Measurements from ENCODE around the gene KCNJ9.
A peak's percentile ranks its signal among the peaks of the same experiment; 100 is the strongest.
"Not testable (repeated sequence)": the region's sequence is repeated elsewhere in the genome, so short reads cannot be mapped to it uniquely, and the experiment has no call there.

Gene KCNJ9

GRCh38 chr1:160081261-160081936 lies at the start of gene KCNJ9:
TSS of gene KCNJ9 (plus strand) at chr1:160081538. CDS start at chr1:160084031, 2,493 bp downstream.
- no peaks in the 10 kb centered on the region for H3K36me3 Mint-ChIP-seq
- no peak for DNase-seq (ENCODE audit: low spot score in 2 of 2)
- ATAC-seq (ENCODE audit: low read depth), result no peak
- H3K4me1 Mint-ChIP-seq, result peaks cover 13% of the 10 kb centered on the region
- no peak within 1 kb of the TSS for H3K4me3 Mint-ChIP-seq
- no peak within 1 kb of the TSS for H3K27ac Mint-ChIP-seq
- H3K9me3 Mint-ChIP-seq, result no peaks in the 10 kb centered on the region
- H3K27me3 Mint-ChIP-seq, result peaks cover 29% of the 10 kb centered on the region

GRCh38 chr1:160032165-160032820 lies 49.0 kb upstream of the KCNJ9 start:
- ATAC-seq (ENCODE audit: low read depth) (peak; percentile 10), DNase-seq (ENCODE audit: low spot score in 2 of 2) (no peak)
- Mint-ChIP-seq H3K27me3 (no peaks in the 10 kb centered on the region), H3K4me1 (peaks cover 23% of the 10 kb centered on the region), H3K36me3 (peaks cover 2% of the 10 kb centered on the region), H3K4me3 (peak overlapping the region; percentile 98), H3K27ac (peak overlapping the region; percentile 65), H3K9me3 (no peaks in the 10 kb centered on the region)

- Mint-ChIP-seq H3K4me1 (no peaks in the 10 kb centered on the region), H3K27me3 (peaks cover 7% of the 10 kb centered on the region), H3K27ac (no peak overlapping the region), H3K36me3 (peaks cover 2% of the 10 kb centered on the region), H3K4me3 (no peak overlapping the region), H3K9me3 (no peaks in the 10 kb centered on the region)
- ATAC-seq (ENCODE audit: low read depth) (no peak), DNase-seq (ENCODE audit: low spot score in 2 of 2) (no peak)
These were observed 40.9 kb upstream of the KCNJ9 start for GRCh38 chr1:160040476-160040875.

GRCh38 chr1:160043543-160043942 lies 37.8 kb upstream of the KCNJ9 start:
- no peak for DNase-seq (ENCODE audit: low spot score in 2 of 2)
- Mint-ChIP-seq H3K27me3 (peaks cover 10% of the 10 kb centered on the region), H3K4me1 (peaks cover 12% of the 10 kb centered on the region), H3K27ac (no peak overlapping the region), H3K36me3 (no peaks in the 10 kb centered on the region), H3K9me3 (no peaks in the 10 kb centered on the region), H3K4me3 (no peak overlapping the region)
- ATAC-seq (ENCODE audit: low read depth), result no peak

- Mint-ChIP-seq H3K4me1 (peaks cover 12% of the 10 kb centered on the region), H3K4me3 (no peak overlapping the region), H3K27me3 (peaks cover 13% of the 10 kb centered on the region), H3K27ac (no peak overlapping the region), H3K36me3 (no peaks in the 10 kb centered on the region), H3K9me3 (no peaks in the 10 kb centered on the region)
- DNase-seq (ENCODE audit: low spot score in 2 of 2), result no peak
- no peak for ATAC-seq (ENCODE audit: low read depth)
These were observed 35.7 kb upstream of the KCNJ9 start for GRCh38 chr1:160045653-160046052.

- Mint-ChIP-seq H3K27ac (no peak overlapping the region), H3K27me3 (peaks cover 11% of the 10 kb centered on the region), H3K36me3 (no peaks in the 10 kb centered on the region), H3K4me3 (peak overlapping the region; percentile 82), H3K9me3 (no peaks in the 10 kb centered on the region), H3K4me1 (peaks cover 12% of the 10 kb centered on the region)
- DNase-seq (ENCODE audit: low spot score in 2 of 2) (peak; percentile 30 to 54), ATAC-seq (ENCODE audit: low read depth) (peak; percentile 85)
These were observed 34.7 kb upstream of the KCNJ9 start for GRCh38 chr1:160046494-160047110.

- Mint-ChIP-seq H3K27me3 (peaks cover 16% of the 10 kb centered on the region), H3K4me3 (peak overlapping the region; percentile 82), H3K36me3 (no peaks in the 10 kb centered on the region), H3K4me1 (peaks cover 12% of the 10 kb centered on the region), H3K9me3 (no peaks in the 10 kb centered on the region), H3K27ac (no peak overlapping the region)
- no peak for DNase-seq (ENCODE audit: low spot score in 2 of 2)
- peak; percentile 80 for ATAC-seq (ENCODE audit: low read depth)
These were observed 34.0 kb upstream of the KCNJ9 start for GRCh38 chr1:160047111-160047991.

- Mint-ChIP-seq H3K9me3 (no peaks in the 10 kb centered on the region), H3K27ac (no peak overlapping the region), H3K4me3 (no peak overlapping the region), H3K27me3 (peaks cover 17% of the 10 kb centered on the region), H3K36me3 (no peaks in the 10 kb centered on the region), H3K4me1 (peaks cover 12% of the 10 kb centered on the region)
- ATAC-seq (ENCODE audit: low read depth) (no peak), DNase-seq (ENCODE audit: low spot score in 2 of 2) (no peak)
These were observed 33.0 kb upstream of the KCNJ9 start for GRCh38 chr1:160048335-160048734.

- DNase-seq (ENCODE audit: low spot score in 2 of 2) (no peak), ATAC-seq (ENCODE audit: low read depth) (no peak)
- Mint-ChIP-seq H3K4me1 (peaks cover 12% of the 10 kb centered on the region), H3K27ac (no peak overlapping the region), H3K4me3 (no peak overlapping the region), H3K9me3 (no peaks in the 10 kb centered on the region), H3K27me3 (peaks cover 18% of the 10 kb centered on the region), H3K36me3 (no peaks in the 10 kb centered on the region)
These were observed 32.2 kb upstream of the KCNJ9 start for GRCh38 chr1:160049101-160049500.

- H3K27me3 Mint-ChIP-seq, result peaks cover 21% of the 10 kb centered on the region
- not testable (repeated sequence) for ATAC-seq (ENCODE audit: low read depth); H3K9me3 Mint-ChIP-seq; H3K36me3 Mint-ChIP-seq; H3K4me3 Mint-ChIP-seq; DNase-seq (ENCODE audit: low spot score in 2 of 2); H3K27ac Mint-ChIP-seq
- peaks cover 12% of the 10 kb centered on the region for H3K4me1 Mint-ChIP-seq
These were observed 31.2 kb upstream of the KCNJ9 start for GRCh38 chr1:160050182-160050581.

GRCh38 chr1:160050619-160051018 lies 30.7 kb upstream of the KCNJ9 start:
- H3K36me3 Mint-ChIP-seq, result no peaks in the 10 kb centered on the region
- no peak overlapping the region for H3K27ac Mint-ChIP-seq
- peaks cover 20% of the 10 kb centered on the region for H3K27me3 Mint-ChIP-seq
- no peaks in the 10 kb centered on the region for H3K9me3 Mint-ChIP-seq
- no peak for ATAC-seq (ENCODE audit: low read depth)
- no peak overlapping the region for H3K4me3 Mint-ChIP-seq
- peaks cover 12% of the 10 kb centered on the region for H3K4me1 Mint-ChIP-seq
- DNase-seq (ENCODE audit: low spot score in 2 of 2), result no peak

GRCh38 chr1:160052936-160053335 lies 28.4 kb upstream of the KCNJ9 start:
- no peak for ATAC-seq (ENCODE audit: low read depth)

GRCh38 chr1:160053548-160054365 lies 27.6 kb upstream of the KCNJ9 start:
- H3K4me1 Mint-ChIP-seq, result no peaks in the 10 kb centered on the region
- ATAC-seq (ENCODE audit: low read depth) (no peak), DNase-seq (ENCODE audit: low spot score in 2 of 2) (no peak)
- peaks cover 40% of the 10 kb centered on the region for H3K27me3 Mint-ChIP-seq
- H3K4me3 Mint-ChIP-seq, result no peak overlapping the region
- H3K9me3 Mint-ChIP-seq, result no peaks in the 10 kb centered on the region
- no peak overlapping the region for H3K27ac Mint-ChIP-seq
- H3K36me3 Mint-ChIP-seq, result no peaks in the 10 kb centered on the region

More at GRCh38 chr1:160052936-160053335, 28.4 kb upstream of the KCNJ9 start:
- no peak overlapping the region for H3K4me3 Mint-ChIP-seq
- H3K27ac Mint-ChIP-seq, result no peak overlapping the region
- no peaks in the 10 kb centered on the region for H3K36me3 Mint-ChIP-seq
- H3K9me3 Mint-ChIP-seq, result no peaks in the 10 kb centered on the region
- no peaks in the 10 kb centered on the region for H3K4me1 Mint-ChIP-seq
- DNase-seq (ENCODE audit: low spot score in 2 of 2), result no peak
- H3K27me3 Mint-ChIP-seq, result peaks cover 35% of the 10 kb centered on the region
